HG03558 (cell line): ENCODE results near the gene RBM6.
"Not testable (repeated sequence)": the region's sequence is repeated elsewhere in the genome, so short reads cannot be mapped to it uniquely, and the experiment has no call there.

Experiments used
- ATAC-seq: cut with Tn5 transposase; IDR thresholded peaks from one replicate; pipeline ENCODE4 v1.9.1; 2021; ENCODE audit warnings: moderate number of reproducible peaks; ENCODE audit not compliant: unreplicated experiment; ENCODE audit errors: extremely low read depth

RBM6 gene

GRCh38 chr3:49939858-49940666 is at the start of gene RBM6:
RBM6 (plus strand) TSS chr3:49940150; CDS start chr3:49962642, 22,492 bp downstream.
- peak; percentile 48 for ATAC-seq

GRCh38 chr3:49895791-49896190 is 44.2 kb upstream of the RBM6 start:
- no peak for ATAC-seq

GRCh38 chr3:49896345-49896744 is 43.6 kb upstream of the RBM6 start:
- no peak for ATAC-seq

- ATAC-seq: no peak
These were observed 41.0 kb upstream of the RBM6 start for GRCh38 chr3:49898991-49899390.

GRCh38 chr3:49899815-49900214 is 40.1 kb upstream of the RBM6 start:
- ATAC-seq: no peak

GRCh38 chr3:49900491-49901153 is 39.3 kb upstream of the RBM6 start:
- no peak for ATAC-seq

- ATAC-seq: no peak
These were observed 38.3 kb upstream of the RBM6 start for GRCh38 chr3:49901366-49902339.

GRCh38 chr3:49902511-49903345 is 37.2 kb upstream of the RBM6 start:
- no peak for ATAC-seq

- ATAC-seq: no peak
These were observed 36.2 kb upstream of the RBM6 start, which contains the start of gene MST1R for GRCh38 chr3:49903451-49904424. MST1R (minus strand) TSS chr3:49903873; CDS start chr3:49903609, 264 bp downstream.

GRCh38 chr3:49904448-49904847 is 35.5 kb upstream of the RBM6 start:
- ATAC-seq: not testable (repeated sequence)

- ATAC-seq: no peak
These were observed 33.7 kb upstream of the RBM6 start for GRCh38 chr3:49906073-49906743.

GRCh38 chr3:49908373-49909199 is 31.4 kb upstream of the RBM6 start:
- ATAC-seq: no peak

- ATAC-seq: no peak
These were observed 29.4 kb upstream of the RBM6 start for GRCh38 chr3:49910409-49911123.

GRCh38 chr3:49911124-49911420 is 28.9 kb upstream of the RBM6 start:
- no peak for ATAC-seq

- no peak for ATAC-seq
These were observed 28.3 kb upstream of the RBM6 start for GRCh38 chr3:49911611-49912010.

- ATAC-seq: no peak
These were observed 27.1 kb upstream of the RBM6 start for GRCh38 chr3:49912881-49913281.

- no peak for ATAC-seq
These were observed 25.0 kb upstream of the RBM6 start for GRCh38 chr3:49914906-49915305.
